Epithelial cell of esophagus (primary cell): Measurements from ENCODE around the gene UFD1.

Experiments
- DNase-seq: peaks from one replicate; pipeline ENCODE4 v3.0.0; 2010; ENCODE audit warnings: low read depth
- H3K4me3 ChIP-seq: 2 replicates; pipeline ENCODE4 v1.5.1; 2011; ENCODE audit warnings: mild to moderate bottlenecking, low read length, control low read depth
- TF ChIP-seq, protein P1 (sequence below): IDR thresholded peaks from 2 replicates; pipeline ENCODE4 v1.5.1; 2011; ENCODE audit warnings: low read depth, mild to moderate bottlenecking, low read length, control low read depth, inconsistent platforms; ENCODE audit not compliant: insufficient read depth; ENCODE audit errors: missing control alignments

Gene UFD1

DNA sequence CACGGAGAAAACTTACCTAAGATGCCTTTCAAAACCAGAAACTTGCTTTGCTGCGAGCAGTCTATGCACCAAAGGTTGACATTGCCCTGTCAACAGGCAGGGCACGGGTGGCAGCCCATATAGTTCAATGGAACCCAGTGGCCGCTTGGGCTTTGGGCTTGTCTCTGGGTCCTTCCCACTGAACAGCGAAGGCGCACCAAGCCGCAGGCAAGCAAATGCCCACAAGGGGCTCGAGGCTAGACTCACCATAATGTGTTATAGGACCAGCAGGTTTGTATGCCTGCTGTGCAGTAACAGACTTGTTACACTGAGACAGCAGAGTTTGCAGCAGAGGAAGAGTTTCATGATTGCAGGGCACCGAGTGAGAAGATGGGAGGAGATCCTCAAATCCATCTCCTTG is 24.9 kb upstream of the UFD1 start:
- TF ChIP-seq, protein P1, sequence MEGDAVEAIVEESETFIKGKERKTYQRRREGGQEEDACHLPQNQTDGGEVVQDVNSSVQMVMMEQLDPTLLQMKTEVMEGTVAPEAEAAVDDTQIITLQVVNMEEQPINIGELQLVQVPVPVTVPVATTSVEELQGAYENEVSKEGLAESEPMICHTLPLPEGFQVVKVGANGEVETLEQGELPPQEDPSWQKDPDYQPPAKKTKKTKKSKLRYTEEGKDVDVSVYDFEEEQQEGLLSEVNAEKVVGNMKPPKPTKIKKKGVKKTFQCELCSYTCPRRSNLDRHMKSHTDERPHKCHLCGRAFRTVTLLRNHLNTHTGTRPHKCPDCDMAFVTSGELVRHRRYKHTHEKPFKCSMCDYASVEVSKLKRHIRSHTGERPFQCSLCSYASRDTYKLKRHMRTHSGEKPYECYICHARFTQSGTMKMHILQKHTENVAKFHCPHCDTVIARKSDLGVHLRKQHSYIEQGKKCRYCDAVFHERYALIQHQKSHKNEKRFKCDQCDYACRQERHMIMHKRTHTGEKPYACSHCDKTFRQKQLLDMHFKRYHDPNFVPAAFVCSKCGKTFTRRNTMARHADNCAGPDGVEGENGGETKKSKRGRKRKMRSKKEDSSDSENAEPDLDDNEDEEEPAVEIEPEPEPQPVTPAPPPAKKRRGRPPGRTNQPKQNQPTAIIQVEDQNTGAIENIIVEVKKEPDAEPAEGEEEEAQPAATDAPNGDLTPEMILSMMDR = no peak
- DNase-seq = no peak
- H3K4me3 ChIP-seq = no peak overlapping the region

GRCh38 chr22:19503367-19503766 is 24.4 kb upstream of the UFD1 start:
- TF ChIP-seq, protein P1 = no peak
- no peak for DNase-seq
- H3K4me3 ChIP-seq = no peak overlapping the region

DNA sequence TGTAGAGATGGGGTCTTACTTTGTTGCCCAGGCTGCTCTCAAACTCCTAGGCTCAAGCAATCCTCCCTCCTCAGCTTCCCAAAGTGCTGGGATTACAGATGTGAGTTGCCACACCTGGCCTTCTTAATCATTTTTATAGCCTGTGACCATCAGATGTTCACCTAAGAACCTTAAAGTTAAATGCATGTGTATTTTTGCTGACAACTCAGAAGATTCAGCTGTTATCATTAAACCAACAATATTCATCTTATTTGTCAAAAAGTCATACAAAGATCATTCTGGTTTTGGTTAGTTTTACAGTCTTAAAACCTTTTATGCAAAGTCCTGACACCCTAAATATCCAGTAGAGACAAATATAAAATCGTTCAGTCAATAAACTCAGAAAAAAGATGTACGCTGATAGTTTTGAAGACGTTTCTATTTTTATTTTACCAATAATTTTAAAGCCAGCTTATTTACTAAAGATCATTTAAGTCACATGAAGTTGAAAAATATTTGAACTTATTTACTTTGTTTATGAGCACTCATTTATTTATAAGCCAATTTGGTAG is 23.0 kb upstream of the UFD1 start:
- TF ChIP-seq, protein P1 = no peak
- no peak for DNase-seq
- no peak overlapping the region for H3K4me3 ChIP-seq

GRCh38 chr22:19499880-19500242 is 20.9 kb upstream of the UFD1 start:
- no peak overlapping the region for H3K4me3 ChIP-seq
- DNase-seq = no peak
- TF ChIP-seq, protein P1 = no peak

DNA sequence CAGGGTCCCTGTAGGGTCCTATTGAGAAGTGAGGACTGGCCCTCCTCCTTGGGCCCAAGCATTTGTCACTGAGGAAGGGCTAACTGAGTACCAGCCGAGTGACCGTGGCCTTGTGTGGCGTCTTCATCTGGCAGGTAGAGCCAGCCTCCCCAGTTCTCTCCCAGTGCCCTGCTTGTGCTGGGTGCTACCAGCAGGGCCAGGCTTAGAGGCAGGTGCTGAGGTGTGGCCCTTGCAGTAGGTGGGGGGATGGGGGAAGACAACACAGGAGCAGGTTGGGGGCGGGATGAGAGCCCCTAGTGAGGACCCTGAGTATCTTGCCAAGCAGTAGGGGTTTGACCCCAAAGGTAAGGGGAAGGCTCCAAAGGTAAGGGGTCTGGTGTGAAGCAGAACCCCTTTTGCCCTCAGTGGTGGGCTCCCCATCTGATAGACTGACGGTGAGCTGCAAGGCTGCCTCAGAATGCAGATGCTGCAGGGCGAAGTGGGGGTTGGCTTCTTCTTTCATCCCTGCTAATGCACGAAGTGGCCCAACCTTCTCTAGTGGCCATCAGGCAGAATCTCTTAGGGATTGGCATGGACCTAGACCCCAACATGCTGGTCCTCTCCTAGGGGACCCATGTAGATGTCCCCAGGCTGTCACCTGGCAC is 20.4 kb upstream of the UFD1 start:
- no peak overlapping the region for H3K4me3 ChIP-seq
- no peak for DNase-seq
- TF ChIP-seq, protein P1 = no peak

- H3K4me3 ChIP-seq = no peak overlapping the region
- no peak for DNase-seq
- TF ChIP-seq, protein P1 = no peak
Measured at GRCh38 chr22:19498866-19499190, 19.8 kb upstream of the UFD1 start.
